Neuronal stem cell (in vitro differentiated cells): ENCODE results near the gene MT1M.
A peak's percentile ranks its signal among the peaks of the same experiment; 100 is the strongest.

Experiments
- DNase-seq: peaks from one replicate; pipeline ENCODE4 v3.0.0-alpha.2; 2013; ENCODE audit warnings: low spot score
- H2AFZ ChIP-seq: one replicate; pipeline ENCODE4 v1.6.1; 2013; ENCODE audit warnings: mild to moderate bottlenecking, low read length, inconsistent platforms
- H2AK5ac ChIP-seq: 2 replicates; pipeline ENCODE4 v1.6.1; 2013; ENCODE audit warnings: low read depth, mild to moderate bottlenecking, inconsistent platforms, low read length, moderate library complexity, mixed read lengths
- H2BK120ac ChIP-seq: 2 replicates; pipeline ENCODE4 v1.6.1; 2013; ENCODE audit warnings: low read depth, mild to moderate bottlenecking, inconsistent platforms, low read length, moderate library complexity, mixed read lengths
- H2BK12ac ChIP-seq: one replicate; pipeline ENCODE4 v1.6.1; 2013; ENCODE audit warnings: low read length, inconsistent platforms
- H2BK15ac ChIP-seq: 2 replicates; pipeline ENCODE4 v1.6.1; 2013; ENCODE audit warnings: mild to moderate bottlenecking, low read length, inconsistent platforms, mixed read lengths
- H2BK5ac ChIP-seq: one replicate; pipeline ENCODE4 v1.6.1; 2013; ENCODE audit warnings: inconsistent platforms, mild to moderate bottlenecking, low read length, moderate library complexity
- H3K14ac ChIP-seq: one replicate; pipeline ENCODE4 v1.6.1; 2013; ENCODE audit warnings: low read length, inconsistent platforms
- H3K18ac ChIP-seq: 2 replicates; pipeline ENCODE4 v1.6.1; 2013; ENCODE audit warnings: low read length, inconsistent platforms
- H3K23ac ChIP-seq: 2 replicates; pipeline ENCODE4 v1.6.1; 2013; ENCODE audit warnings: low read depth, mild to moderate bottlenecking, mixed read lengths, low read length, inconsistent platforms; ENCODE audit not compliant: poor library complexity
- H3K27ac ChIP-seq: replicated peaks from 3 replicates; pipeline ENCODE4 v1.5.1; 2013; ENCODE audit warnings: low read length, inconsistent platforms
- H3K27me3 ChIP-seq, 3 experiments: 2 replicates each; pipeline ENCODE4 v1.6.1; 2013; ENCODE audit warnings: low read length in 3 of 3, mild to moderate bottlenecking in 2 of 3, inconsistent platforms in 1 of 3, low read depth in 1 of 3, mixed read lengths in 1 of 3, moderate library complexity in 1 of 3; ENCODE audit not compliant: control insufficient read depth in 3 of 3, insufficient read depth in 3 of 3
- H3K36me3 ChIP-seq, 2 donors: replicated peaks in 1 of 2; 2 replicates each; pipeline ENCODE4 v1.6.1; 2013; ENCODE audit warnings: low read length in 2 of 2; ENCODE audit not compliant: control insufficient read depth in 2 of 2, insufficient read depth in 2 of 2
- H3K4ac ChIP-seq: 2 replicates; pipeline ENCODE4 v1.6.1; 2013; ENCODE audit warnings: inconsistent platforms, mild to moderate bottlenecking, low read length, moderate library complexity
- H3K4me1 ChIP-seq, 2 donors: 1 replicate in 1 of 2; 2 replicates in 1 of 2; pipeline ENCODE4 v1.6.1; 2013; ENCODE audit warnings: low read length in 2 of 2, low read depth in 1 of 2; ENCODE audit not compliant: control insufficient read depth in 2 of 2, insufficient read depth in 1 of 2
- H3K4me2 ChIP-seq: one replicate; pipeline ENCODE4 v1.6.1; 2013; ENCODE audit warnings: mild to moderate bottlenecking, low read length, inconsistent platforms; ENCODE audit not compliant: insufficient read depth, poor library complexity, severe bottlenecking
- H3K4me3 ChIP-seq, 2 donors: 2 replicates each; pipeline ENCODE4 v1.5.1; 2013; ENCODE audit warnings: low read length in 2 of 2, mild to moderate bottlenecking in 2 of 2, inconsistent platforms in 1 of 2, moderate library complexity in 1 of 2
- H3K79me1 ChIP-seq: one replicate; pipeline ENCODE4 v1.6.1; 2013; ENCODE audit warnings: low read depth, mild to moderate bottlenecking, inconsistent platforms, low read length, moderate library complexity
- H3K9ac ChIP-seq: one replicate; pipeline ENCODE4 v1.6.1; 2013; ENCODE audit warnings: mild to moderate bottlenecking, low read depth, low read length, inconsistent platforms; ENCODE audit not compliant: poor library complexity
- H3K9me3 ChIP-seq, 2 donors: replicated peaks in 1 of 2; 2 replicates each; pipeline versions ENCODE3 to v1.6.1; 2013; ENCODE audit warnings: low read length in 2 of 2, mild to moderate bottlenecking in 2 of 2, inconsistent platforms in 1 of 2, low read depth in 1 of 2, mixed read lengths in 1 of 2, moderate library complexity in 1 of 2; ENCODE audit not compliant: control insufficient read depth in 2 of 2, insufficient read depth in 1 of 2
- H4K8ac ChIP-seq: one replicate; pipeline ENCODE4 v1.6.1; 2013; ENCODE audit warnings: low read depth, mild to moderate bottlenecking, inconsistent platforms, low read length, moderate library complexity
- H4K91ac ChIP-seq: one replicate; pipeline ENCODE4 v1.6.1; 2013; ENCODE audit warnings: low read length, low read depth, mild to moderate bottlenecking, inconsistent platforms; ENCODE audit not compliant: poor library complexity
- WGBS, 2 donors: extraction: QIAGEN DNeasy Blood & Tissue Kit; methylation state at CpG; one replicate each; pipeline ENCODE4 v1.1.7; 2013; ENCODE audit warnings: missing lambda C conversion rate in 2 of 2, mixed read lengths in 1 of 2; ENCODE audit not compliant: insufficient read length in 2 of 2, insufficient replicate concordance in 1 of 2; ENCODE audit errors: extremely low coverage in 2 of 2; 5-methylcytosine and 5-hydroxymethylcytosine counted together

The MT1M gene

GRCh38 chr16:56616608-56617211 is 15.7 kb upstream of the MT1M start:
- H3K79me1 ChIP-seq = no peaks in the 10 kb centered on the region

GRCh38 chr16:56617212-56618085 is 15.0 kb upstream of the MT1M start:
- Histone ChIP-seq H3K79me1 (no peaks in the 10 kb centered on the region), H2AK5ac (no peak overlapping the region), H3K9ac (no peak overlapping the region), H2AFZ (peak overlapping the region; percentile 78), H3K4me3 (peak overlapping the region in 1 of 2 donors; percentile 42), H3K23ac (peak overlapping the region; percentile 3), H2BK12ac (no peak overlapping the region), H3K4me2 (peak overlapping the region; percentile 36), H2BK15ac (no peak overlapping the region), H3K18ac (peak overlapping the region; percentile 32), H4K91ac (no peak overlapping the region), H2BK120ac (no peak overlapping the region), H3K27me3 (peaks cover 19 to 82% (median 53%) of the 10 kb centered on the region in 3 experiments), H4K8ac (no peak overlapping the region), H3K4me1 (peaks cover 0 to 5% of the 10 kb centered on the region in 2 donors), H3K4ac (no peak overlapping the region), H3K27ac (no peak overlapping the region), H3K9me3 (peaks cover 0 to 5% of the 10 kb centered on the region in 2 donors), H2BK5ac (no peak overlapping the region), H3K14ac (no peak overlapping the region), H3K36me3 (no peaks in the 10 kb centered on the region)
- no peak for DNase-seq
- no CpG with 5 or more reads among the region's 41 CpGs for WGBS, 2 donors

More at GRCh38 chr16:56616608-56617211, 15.7 kb upstream of the MT1M start:
- Histone ChIP-seq H3K18ac (no peak overlapping the region), H3K23ac (peak overlapping the region; percentile 3), H3K27ac (no peak overlapping the region), H3K4me1 (peaks cover 0 to 5% of the 10 kb centered on the region in 2 donors), H3K14ac (no peak overlapping the region), H3K4me3 (peak overlapping the region in 1 of 2 donors; percentile 42), H2AK5ac (no peak overlapping the region), H4K8ac (no peak overlapping the region), H4K91ac (no peak overlapping the region), H2BK12ac (no peak overlapping the region), H3K27me3 (peaks cover 19 to 75% (median 53%) of the 10 kb centered on the region in 3 experiments), H3K9me3 (peaks cover 0 to 5% of the 10 kb centered on the region in 2 donors), H3K36me3 (no peaks in the 10 kb centered on the region), H2AFZ (peak overlapping the region; percentile 78), H2BK15ac (no peak overlapping the region), H3K4me2 (peak overlapping the region; percentile 36), H2BK5ac (no peak overlapping the region), H3K4ac (no peak overlapping the region), H3K9ac (peak overlapping the region; percentile 13), H2BK120ac (no peak overlapping the region)
- no peak for DNase-seq
- no CpG with 5 or more reads among the region's 23 CpGs for WGBS, 2 donors

- no peak overlapping the region for H2BK12ac ChIP-seq
- H2AK5ac ChIP-seq = no peak overlapping the region
- no peaks in the 10 kb centered on the region for H3K79me1 ChIP-seq
- H3K27me3 ChIP-seq = peaks cover 19 to 86% (median 53%) of the 10 kb centered on the region in 3 experiments
- H3K27ac ChIP-seq = no peak overlapping the region
- H3K4me3 ChIP-seq = no peak overlapping the region
- peaks cover 0 to 5% of the 10 kb centered on the region in 2 donors for H3K9me3 ChIP-seq
- H2BK5ac ChIP-seq = no peak overlapping the region
- no peak overlapping the region for H4K91ac ChIP-seq
- H2BK15ac ChIP-seq = no peak overlapping the region
- H4K8ac ChIP-seq = no peak overlapping the region
- no peak for DNase-seq
- H3K4me1 ChIP-seq = peaks cover 0 to 5% of the 10 kb centered on the region in 2 donors
- no peak overlapping the region for H3K23ac ChIP-seq
- H3K4me2 ChIP-seq = no peak overlapping the region
- no peaks in the 10 kb centered on the region for H3K36me3 ChIP-seq
- H3K18ac ChIP-seq = no peak overlapping the region
- no peak overlapping the region for H2BK120ac ChIP-seq
- no CpG with 5 or more reads among the region's 6 CpGs for WGBS, 2 donors
- H3K9ac ChIP-seq = no peak overlapping the region
- H3K4ac ChIP-seq = no peak overlapping the region
- no peak overlapping the region for H2AFZ ChIP-seq
- H3K14ac ChIP-seq = no peak overlapping the region
These were observed 14.3 kb upstream of the MT1M start for GRCh38 chr16:56618138-56618537.

GRCh38 chr16:56620339-56620897 is 12.0 kb upstream of the MT1M start:
- Histone ChIP-seq H3K27me3 (peaks cover 25 to 92% (median 64%) of the 10 kb centered on the region in 3 experiments), H2AK5ac (no peak overlapping the region), H3K4me1 (peaks cover 0 to 11% of the 10 kb centered on the region in 2 donors), H2BK5ac (no peak overlapping the region), H2BK120ac (no peak overlapping the region), H3K9ac (no peak overlapping the region), H3K23ac (no peak overlapping the region), H3K4me3 (no peak overlapping the region), H4K8ac (no peak overlapping the region), H2AFZ (no peak overlapping the region), H3K18ac (no peak overlapping the region), H3K14ac (no peak overlapping the region), H3K9me3 (peaks cover 0 to 5% of the 10 kb centered on the region in 2 donors), H4K91ac (no peak overlapping the region), H3K27ac (no peak overlapping the region), H3K4ac (no peak overlapping the region), H3K79me1 (no peaks in the 10 kb centered on the region), H2BK15ac (no peak overlapping the region), H2BK12ac (no peak overlapping the region), H3K4me2 (no peak overlapping the region), H3K36me3 (no peaks in the 10 kb centered on the region)
- WGBS, 2 donors = no CpG with 5 or more reads among the region's 8 CpGs
- no peak for DNase-seq
